ENCODE measurements around the gene SELENOH. TPM values are rescaled to one million over a fixed set of nuclear protein-coding genes. Genes with fewer than 3 reads are reported as not detected.
"Not testable (repeated sequence)": the region's sequence is repeated elsewhere in the genome, so short reads cannot be mapped to it uniquely, and the experiment has no call there.

SELENOH gene
- total RNA-seq, 4 donors from 2014 or later, result 75.2 to 166 (median 112) TPM

DNA sequence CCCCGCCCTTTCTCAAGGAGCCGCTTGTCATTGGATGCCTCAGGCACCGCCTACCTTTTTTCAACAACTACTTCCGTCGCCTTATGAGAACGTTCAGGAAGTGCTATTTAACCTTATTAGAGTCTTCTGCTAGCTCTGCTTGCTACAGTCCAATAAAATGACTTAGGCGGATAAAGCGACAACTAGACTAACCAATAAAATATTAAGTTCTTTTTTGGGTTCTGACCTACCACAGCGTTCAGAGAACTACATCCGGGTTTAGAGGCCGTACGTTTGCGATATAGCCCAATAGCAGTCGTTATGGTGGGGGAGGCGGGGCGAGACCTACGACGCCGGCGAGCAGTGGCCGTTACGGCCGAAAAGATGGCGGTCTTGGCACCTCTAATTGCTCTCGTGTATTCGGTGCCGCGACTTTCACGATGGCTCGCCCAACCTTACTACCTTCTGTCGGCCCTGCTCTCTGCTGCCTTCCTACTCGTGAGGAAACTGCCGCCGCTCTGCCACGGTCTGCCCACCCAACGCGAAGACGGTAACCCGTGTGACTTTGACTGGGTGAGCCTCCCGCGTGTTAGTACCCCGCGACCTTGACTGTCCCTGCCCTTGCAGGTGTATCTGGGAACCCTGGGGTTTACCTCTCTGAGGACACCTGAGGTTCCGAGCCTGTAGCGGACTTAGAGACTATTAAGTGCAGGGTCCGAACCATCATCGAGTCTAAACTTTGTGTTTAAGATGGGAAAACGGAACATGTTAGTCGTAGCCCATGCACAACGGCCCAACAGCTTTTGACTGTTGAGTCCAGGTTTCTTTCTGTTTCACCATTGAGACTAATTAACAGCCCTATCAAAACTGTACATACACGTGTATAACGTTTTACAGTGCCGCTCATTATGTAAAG is 28.8 kb upstream of the SELENOH start, which contains the start of gene TMX2:
TSS of gene TMX2 (plus strand) at position 338 of the 895 bp plus-strand sequence. CDS start at position 364, 26 bp downstream.
- DNase-seq, result peak; percentile 77
- Histone ChIP-seq H3K27ac (peak within 1 kb of the TSS; percentile 92 to 96 (median 94)), H3K9me3 (no peaks in the 10 kb centered on the region), H3K36me3 (peaks cover 0 to 13% (median 0%) of the 10 kb centered on the region in 3 donors), H3K4me3 (peak within 1 kb of the TSS; percentile 83 to 96 (median 96)), H3K4me1 (peaks cover 24 to 48% (median 28%) of the 10 kb centered on the region in 3 donors), H3K27me3 (no peaks in the 10 kb centered on the region)
- intact Hi-C loops (cut with DNase I), result no loop called here
- WGBS, 2 donors, result 0% methylated on average over 16 to 40 of the region's 53 CpGs
- TF ChIP-seq CTCF (IDR thresholded peaks at IDR 0.05), result peak in 1 of 6 experiments; percentile 2
- TF ChIP-seq POLR2A (IDR thresholded peaks at IDR 0.05), result peak in 2 of 4 donors; percentile 38 to 56

DNA sequence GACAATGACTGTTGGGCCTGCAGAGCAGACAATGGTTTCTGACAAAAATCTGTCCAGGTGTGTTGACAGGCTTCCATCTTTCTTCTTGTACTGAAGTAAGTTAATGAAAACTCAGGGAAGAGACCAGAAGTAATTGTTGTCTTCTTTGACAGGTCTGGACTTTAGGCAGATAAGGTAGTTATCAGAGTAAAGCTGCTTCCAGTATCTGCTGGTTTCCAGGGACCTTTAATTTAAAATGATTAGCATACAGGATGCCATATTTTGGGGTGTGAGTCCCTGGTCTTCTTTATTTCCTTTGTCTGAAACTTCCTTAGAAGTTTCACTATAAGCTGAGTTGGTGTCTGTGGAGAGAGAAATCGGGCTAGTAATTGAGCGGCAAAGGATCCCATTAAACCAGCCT is 27.5 kb upstream of the SELENOH start:
- H3K36me3 ChIP-seq, result peaks cover 0 to 17% (median 0%) of the 10 kb centered on the region in 3 donors
- peaks cover 24 to 46% (median 28%) of the 10 kb centered on the region in 3 donors for H3K4me1 ChIP-seq
- DNase-seq, result no peak
- H3K27me3 ChIP-seq, result no peaks in the 10 kb centered on the region
- peak overlapping the region; percentile 83 to 96 (median 96) for H3K4me3 ChIP-seq
- H3K27ac ChIP-seq, result peak overlapping the region in 2 of 4 donors; percentile 89 to 92
- no peaks in the 10 kb centered on the region for H3K9me3 ChIP-seq
- WGBS, 2 donors, result 82 to 87% methylated on average over 2 of the region's 2 CpGs
- intact Hi-C loops (cut with DNase I), result no loop called here
- no peak for TF ChIP-seq CTCF (IDR thresholded peaks at IDR 0.05)
- TF ChIP-seq POLR2A (IDR thresholded peaks at IDR 0.05), result no peak

- whole genome bisulfite sequencing, 2 donors, result no CpG with 5 or more reads among the region's 34 CpGs
- Histone ChIP-seq H3K4me1 (peaks cover 13 to 25% (median 15%) of the 10 kb centered on the region in 3 donors), H3K36me3 (peaks cover 0 to 38% (median 0%) of the 10 kb centered on the region in 3 donors)
- H3K27ac ChIP-seq; DNase-seq; intact Hi-C loops (cut with DNase I); H3K4me3 ChIP-seq; H3K27me3 ChIP-seq; H3K9me3 ChIP-seq: not testable (repeated sequence)
Observed at GRCh38 chr11:57716726-57717125, 24.6 kb upstream of the SELENOH start.

- Histone ChIP-seq H3K36me3 (peaks cover 0 to 32% (median 6%) of the 10 kb centered on the region in 3 donors), H3K4me1 (no peaks in the 10 kb centered on the region), H3K27ac (no peak overlapping the region), H3K9me3 (no peaks in the 10 kb centered on the region), H3K4me3 (no peak overlapping the region), H3K27me3 (no peaks in the 10 kb centered on the region)
- no peak for DNase-seq
- no peak for TF ChIP-seq CTCF (IDR thresholded peaks at IDR 0.05)
- no peak for TF ChIP-seq POLR2A (IDR thresholded peaks at IDR 0.05)
- intact Hi-C loops (cut with DNase I), result no loop called here
- WGBS, 2 donors, result 39 to 40% methylated on average over 2 of the region's 2 CpGs
Observed at GRCh38 chr11:57727185-57727584, 14.1 kb upstream of the SELENOH start.

DNA sequence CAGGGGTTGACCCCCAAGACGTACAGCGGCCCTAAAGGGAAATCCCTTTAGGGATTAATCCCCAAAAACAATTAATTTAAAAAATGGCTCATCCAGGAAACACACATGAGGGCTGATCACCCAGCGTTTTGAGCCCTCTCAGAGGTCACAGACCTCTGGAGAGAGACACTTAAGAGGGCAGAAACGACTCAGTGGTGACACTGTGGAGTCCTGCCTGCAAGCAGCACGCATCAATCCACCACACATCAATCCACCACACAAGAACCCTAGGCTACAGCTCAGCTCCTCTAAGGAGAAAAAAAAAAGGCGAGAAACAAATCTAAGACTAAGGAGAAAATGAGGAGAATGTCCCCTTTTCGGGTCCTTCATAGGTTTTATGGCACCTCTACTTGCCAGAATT is 12.5 kb upstream of the SELENOH start:
- Histone ChIP-seq H3K4me1 (no peaks in the 10 kb centered on the region), H3K27ac (no peak overlapping the region), H3K27me3 (no peaks in the 10 kb centered on the region), H3K9me3 (no peaks in the 10 kb centered on the region), H3K36me3 (peaks cover 0 to 24% (median 0%) of the 10 kb centered on the region in 3 donors), H3K4me3 (no peak overlapping the region)
- TF ChIP-seq CTCF (IDR thresholded peaks at IDR 0.05) (no peak), POLR2A (IDR thresholded peaks at IDR 0.05) (no peak)
- no peak for DNase-seq
- intact Hi-C loops (cut with DNase I), result no loop called here
- 70 to 74% methylated on average over 7 of the region's 7 CpGs for WGBS, 2 donors

All from esophagus squamous epithelium (tissue), 5 donors.